ENCODE results near the gene KIRREL3. TPM values are rescaled to one million over a fixed set of nuclear protein-coding genes. Genes with fewer than 3 reads are reported as not detected.

The KIRREL3 gene
- polyA plus RNA-seq, 1 donor (not counting 4 experiments of a cell fraction or from before 2014, with no cell fraction given), result 0.04 TPM

- Histone ChIP-seq H3K27ac (ENCODE audit: control insufficient read depth, insufficient read depth, low read length) (peak overlapping the region; percentile 95), H3K4me3 (ENCODE audit: control insufficient read depth in 2 of 3, extremely low read depth in 1 of 3, insufficient read depth in 2 of 3, low read depth in 1 of 3, low read length in 3 of 3) (peak overlapping the region in 2 of 3 experiments; percentile 47 to 54), H3K27me3 (ENCODE audit: control insufficient read depth, extremely low read depth, insufficient read depth, low read length) (no peaks in the 10 kb centered on the region), H3K4me2 (ENCODE audit: control insufficient read depth, extremely low read depth, insufficient read depth, low read depth, low read length) (peak overlapping the region; percentile 90), H4K20me1 (ENCODE audit: control insufficient read depth, extremely low read depth, insufficient read depth, low read length) (no peaks in the 10 kb centered on the region), H3K9ac (ENCODE audit: control insufficient read depth, extremely low read depth, insufficient read depth, low read length) (peak overlapping the region; percentile 80), H3K79me2 (ENCODE audit: control insufficient read depth, insufficient read depth, low read length) (no peaks in the 10 kb centered on the region), H3K9me3 (ENCODE audit: control insufficient read depth, low read depth, low read length) (no peaks in the 10 kb centered on the region), H3K9me1 (ENCODE audit: control insufficient read depth, extremely low read depth, insufficient read depth, low read length) (no peaks in the 10 kb centered on the region), H2AFZ (ENCODE audit: control insufficient read depth, low read length) (peak overlapping the region; percentile 47), H3K36me3 (ENCODE audit: control insufficient read depth in 2 of 2, extremely low read depth in 1 of 2, insufficient read depth in 2 of 2, low read length in 2 of 2) (no peaks in the 10 kb centered on the region), H3K4me1 (ENCODE audit: control insufficient read depth, extremely low read depth, insufficient read depth, low read length) (peaks cover 20% of the 10 kb centered on the region)
- FAIRE-seq (peak; percentile 68), DNase-seq (ENCODE audit: low read depth, low spot score) (peak; percentile 79)
- dilution Hi-C loops (cut with MboI; ENCODE audit: extremely low pct_ligation_motif_present, low sequenced_read_pairs), result no loop called here
- TF ChIP-seq CTCF (optimal IDR thresholded peaks at IDR 0.05 in 1 of 3, IDR thresholded peaks at IDR 0.05 in 1 of 3, conservative IDR thresholded peaks at IDR 0.05 in 1 of 3; ENCODE audit: extremely low read depth in 1 of 3, insufficient read depth in 2 of 3, low read length in 3 of 3), result no peak
- no peak for TF ChIP-seq EZH2 (IDR thresholded peaks at IDR 0.05; ENCODE audit: low read length)
Observed at GRCh38 chr11:126646701-126647557, 353.6 kb downstream of the KIRREL3 start.

- dilution Hi-C loops (cut with MboI; ENCODE audit: extremely low pct_ligation_motif_present, low sequenced_read_pairs), result no loop called here
Observed at GRCh38 chr11:126645186-126645585, 355.4 kb downstream of the KIRREL3 start.

More at GRCh38 chr11:126645186-126645585, 355.4 kb downstream of the KIRREL3 start:
- Histone ChIP-seq H3K9ac (ENCODE audit: control insufficient read depth, extremely low read depth, insufficient read depth, low read length) (no peak overlapping the region), H2AFZ (ENCODE audit: control insufficient read depth, low read length) (no peak overlapping the region), H3K27me3 (ENCODE audit: control insufficient read depth, extremely low read depth, insufficient read depth, low read length) (no peaks in the 10 kb centered on the region), H3K4me1 (ENCODE audit: control insufficient read depth, extremely low read depth, insufficient read depth, low read length) (peaks cover 20% of the 10 kb centered on the region), H3K79me2 (ENCODE audit: control insufficient read depth, insufficient read depth, low read length) (no peaks in the 10 kb centered on the region), H3K36me3 (ENCODE audit: control insufficient read depth in 2 of 2, extremely low read depth in 1 of 2, insufficient read depth in 2 of 2, low read length in 2 of 2) (no peaks in the 10 kb centered on the region), H3K9me1 (ENCODE audit: control insufficient read depth, extremely low read depth, insufficient read depth, low read length) (no peaks in the 10 kb centered on the region), H3K27ac (ENCODE audit: control insufficient read depth, insufficient read depth, low read length) (no peak overlapping the region), H3K9me3 (ENCODE audit: control insufficient read depth, low read depth, low read length) (no peaks in the 10 kb centered on the region), H3K4me2 (ENCODE audit: control insufficient read depth, extremely low read depth, insufficient read depth, low read depth, low read length) (no peak overlapping the region), H4K20me1 (ENCODE audit: control insufficient read depth, extremely low read depth, insufficient read depth, low read length) (no peaks in the 10 kb centered on the region), H3K4me3 (ENCODE audit: control insufficient read depth in 2 of 3, extremely low read depth in 1 of 3, insufficient read depth in 2 of 3, low read depth in 1 of 3, low read length in 3 of 3) (no peak overlapping the region)
- no peak for FAIRE-seq
- no peak for TF ChIP-seq CTCF (optimal IDR thresholded peaks at IDR 0.05 in 1 of 3, IDR thresholded peaks at IDR 0.05 in 1 of 3, conservative IDR thresholded peaks at IDR 0.05 in 1 of 3; ENCODE audit: extremely low read depth in 1 of 3, insufficient read depth in 2 of 3, low read length in 3 of 3)
- TF ChIP-seq EZH2 (IDR thresholded peaks at IDR 0.05; ENCODE audit: low read length), result no peak
- DNase-seq (ENCODE audit: low read depth, low spot score), result no peak
